Muscle layer of duodenum (tissue), 2 donors: ENCODE data around the gene ZSCAN26.

Experiments
- H3K27ac ChIP-seq: one replicate; pipeline ENCODE4 v1.7.0; 2013; ENCODE audit warnings: mild to moderate bottlenecking, low read length
- H3K27me3 ChIP-seq: one replicate; pipeline ENCODE4 v1.7.0; 2013; ENCODE audit warnings: low read depth, mild to moderate bottlenecking, control low read depth, low read length
- H3K36me3 ChIP-seq, 2 donors: one replicate each; pipeline ENCODE4 v1.7.0; 2013; ENCODE audit warnings: low read length in 2 of 2, control low read depth in 1 of 2, mild to moderate bottlenecking in 1 of 2; ENCODE audit not compliant: insufficient read depth in 2 of 2, control insufficient read depth in 1 of 2
- H3K4me1 ChIP-seq, 2 donors: one replicate each; pipeline ENCODE4 v1.7.0; 2013; ENCODE audit warnings: low read length in 2 of 2, mild to moderate bottlenecking in 2 of 2, control low read depth in 1 of 2, moderate library complexity in 1 of 2; ENCODE audit not compliant: insufficient read depth in 2 of 2, control insufficient read depth in 1 of 2
- H3K4me3 ChIP-seq, 2 donors: one replicate each; pipeline ENCODE4 v1.7.0; 2013; ENCODE audit warnings: low read length in 2 of 2, low read depth in 1 of 2, mild to moderate bottlenecking in 1 of 2
- H3K9me3 ChIP-seq, 2 donors: one replicate each; pipeline ENCODE4 v1.7.0; 2013; ENCODE audit warnings: low read length in 2 of 2, control low read depth in 1 of 2, mild to moderate bottlenecking in 1 of 2; ENCODE audit not compliant: control insufficient read depth in 1 of 2
- donor health status: healthy.

ZSCAN26 gene

DNA sequence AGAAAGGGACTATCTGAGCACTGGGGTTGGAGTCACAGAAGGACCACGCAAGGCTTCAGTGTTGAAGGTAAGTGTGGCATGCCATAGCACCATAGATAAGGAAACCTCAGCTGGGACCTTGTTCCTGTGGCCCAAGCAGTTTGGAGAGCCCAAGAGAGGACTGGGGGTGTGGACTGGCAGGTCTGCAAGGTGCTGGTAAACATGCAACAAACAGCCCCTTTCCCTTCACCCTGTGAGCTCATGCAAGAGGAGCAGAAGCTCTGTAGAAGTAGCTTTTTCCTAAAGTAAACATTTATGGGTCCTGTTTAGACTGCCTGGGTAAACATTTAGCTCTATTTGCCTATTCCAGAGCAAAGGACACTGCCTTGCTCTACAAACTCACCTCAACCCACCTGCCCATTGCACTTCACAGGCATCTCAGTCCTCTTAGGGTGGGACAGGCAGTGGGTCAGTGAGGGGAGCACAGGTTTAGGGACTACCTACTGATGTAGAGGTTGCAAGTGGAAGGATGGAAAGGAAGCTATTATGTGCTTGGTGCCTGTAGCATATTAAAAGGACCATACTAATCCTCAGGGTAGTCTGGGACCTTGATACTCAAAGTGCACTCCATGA, 57.0 kb downstream of the ZSCAN26 start:
- H3K4me3 ChIP-seq = no peak overlapping the region
- H3K9me3 ChIP-seq = peaks cover 25 to 50% of the 10 kb centered on the region in 2 donors
- no peak overlapping the region for H3K27ac ChIP-seq
- H3K36me3 ChIP-seq = peaks cover 22 to 62% of the 10 kb centered on the region in 2 donors
- H3K27me3 ChIP-seq = no peaks in the 10 kb centered on the region
- no peaks in the 10 kb centered on the region for H3K4me1 ChIP-seq

DNA sequence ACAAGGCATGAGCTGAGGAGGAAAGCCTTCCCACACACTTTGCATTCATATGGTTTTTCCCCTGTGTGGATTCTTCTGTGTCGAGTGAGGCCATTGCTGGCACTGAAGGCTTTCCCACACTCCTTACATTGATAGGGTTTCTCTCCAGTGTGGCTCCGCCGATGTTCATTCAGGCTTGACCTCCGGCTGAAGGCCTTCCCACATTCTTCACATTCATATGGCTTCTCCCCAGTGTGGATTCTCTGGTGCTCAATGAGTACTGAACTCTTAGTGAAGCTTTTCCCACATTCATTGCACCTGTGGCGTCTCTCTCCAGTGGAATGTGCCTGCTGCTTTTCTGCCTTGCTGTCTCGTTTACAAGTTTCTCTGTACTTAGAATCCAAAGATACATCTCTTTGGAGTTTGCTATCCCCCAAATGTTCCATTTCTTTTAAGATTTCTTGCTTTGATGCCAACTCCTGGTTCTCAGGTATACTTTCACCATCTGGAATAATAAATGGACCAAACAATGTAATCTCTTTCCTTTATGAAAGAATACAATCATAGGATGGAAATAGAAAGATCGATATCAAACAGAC, 59.5 kb downstream of the ZSCAN26 start:
- peaks cover 22 to 66% of the 10 kb centered on the region in 2 donors for H3K36me3 ChIP-seq
- no peaks in the 10 kb centered on the region for H3K4me1 ChIP-seq
- H3K4me3 ChIP-seq = peak overlapping the region; percentile 11 to 57
- no peaks in the 10 kb centered on the region for H3K27me3 ChIP-seq
- H3K27ac ChIP-seq = no peak overlapping the region
- peaks cover 25 to 55% of the 10 kb centered on the region in 2 donors for H3K9me3 ChIP-seq
